GM12872 (cell line): ENCODE data around the gene KLHL3.

Source experiments
- CTCF ChIP-seq: IDR thresholded peaks from 3 replicates; pipeline ENCODE4 v1.5.1; 2011; ENCODE audit warnings: low read depth, mild to moderate bottlenecking, low read length, moderate library complexity; ENCODE audit not compliant: insufficient read depth

The KLHL3 gene

GRCh38 chr5:137738947-137739346, 3.1 kb upstream of the KLHL3 start:
- TF ChIP-seq CTCF: no peak

GRCh38 chr5:137737349-137738131, 1.7 kb upstream of the KLHL3 start:
- no peak for TF ChIP-seq CTCF

DNA sequence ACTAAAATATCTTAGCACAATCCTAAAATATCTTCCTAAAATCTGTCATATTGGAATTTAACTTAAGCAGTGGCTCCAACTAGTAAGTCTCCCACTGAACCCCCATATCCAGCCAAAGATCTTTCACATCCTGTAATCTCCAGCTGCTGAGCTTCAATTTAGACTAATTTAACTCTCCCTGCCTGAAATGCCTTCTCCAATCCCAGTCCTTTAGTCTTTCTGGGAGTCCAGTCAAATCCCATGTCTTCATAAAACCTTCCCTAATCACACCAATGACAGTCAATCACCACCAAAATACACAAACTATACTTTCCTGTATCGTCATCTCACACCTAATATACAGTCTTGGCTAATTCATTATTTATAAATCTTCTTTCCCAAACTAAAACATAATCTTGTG, 607 bp upstream of the KLHL3 start:
- no peak for TF ChIP-seq CTCF

- no peak for TF ChIP-seq CTCF
Measured at GRCh38 chr5:137734962-137735554, 831 bp downstream of the KLHL3 start.

DNA sequence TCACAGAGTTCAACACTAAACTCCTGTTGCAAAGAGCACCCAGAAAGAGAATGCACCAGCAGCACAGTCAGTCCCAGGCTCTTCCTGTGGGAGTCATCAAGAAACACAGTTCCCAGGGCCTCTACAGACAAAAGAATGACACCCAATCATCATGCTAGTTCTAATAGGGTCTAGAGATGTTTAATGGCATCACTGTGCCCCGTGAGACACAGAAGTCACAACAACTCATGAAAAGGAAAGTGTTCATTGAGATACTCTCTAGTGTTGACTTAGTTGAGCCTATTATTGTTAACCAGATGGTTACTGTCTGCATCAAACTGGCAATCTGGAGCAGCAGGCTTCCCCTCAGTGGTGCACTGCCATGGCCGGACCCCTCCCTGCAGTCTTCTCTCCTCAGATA, 1.6 kb downstream of the KLHL3 start:
- no peak for TF ChIP-seq CTCF

DNA sequence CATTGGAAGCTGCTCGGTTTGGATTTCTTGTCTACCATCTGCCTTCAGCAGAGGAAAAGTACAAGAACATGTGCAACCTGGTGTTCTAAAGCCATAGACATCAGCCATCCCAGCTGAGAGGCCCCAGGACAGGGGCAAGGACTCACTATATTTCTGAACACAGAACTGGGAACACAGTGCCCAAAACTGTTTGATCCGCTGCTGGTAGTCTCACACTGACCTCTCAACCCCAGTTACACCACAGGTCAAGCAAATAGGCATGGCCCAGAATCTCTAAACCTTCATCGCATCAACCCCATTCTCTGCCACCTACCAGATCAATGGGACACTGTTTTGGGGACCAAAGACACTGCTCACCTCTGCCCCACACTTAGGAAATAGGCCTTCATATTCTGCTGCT, 2.0 kb downstream of the KLHL3 start:
- TF ChIP-seq CTCF: no peak

GRCh38 chr5:137733006-137733405, 2.9 kb downstream of the KLHL3 start:
- no peak for TF ChIP-seq CTCF
